GM18526 (cell line): ENCODE results near the gene SGMS1.

Experiments used
- POLR2A ChIP-seq: IDR thresholded peaks from 3 replicates; pipeline ENCODE4 v1.6.1; 2011; ENCODE audit not compliant: insufficient read length; ENCODE audit errors: extremely low read depth

The SGMS1 gene

DNA sequence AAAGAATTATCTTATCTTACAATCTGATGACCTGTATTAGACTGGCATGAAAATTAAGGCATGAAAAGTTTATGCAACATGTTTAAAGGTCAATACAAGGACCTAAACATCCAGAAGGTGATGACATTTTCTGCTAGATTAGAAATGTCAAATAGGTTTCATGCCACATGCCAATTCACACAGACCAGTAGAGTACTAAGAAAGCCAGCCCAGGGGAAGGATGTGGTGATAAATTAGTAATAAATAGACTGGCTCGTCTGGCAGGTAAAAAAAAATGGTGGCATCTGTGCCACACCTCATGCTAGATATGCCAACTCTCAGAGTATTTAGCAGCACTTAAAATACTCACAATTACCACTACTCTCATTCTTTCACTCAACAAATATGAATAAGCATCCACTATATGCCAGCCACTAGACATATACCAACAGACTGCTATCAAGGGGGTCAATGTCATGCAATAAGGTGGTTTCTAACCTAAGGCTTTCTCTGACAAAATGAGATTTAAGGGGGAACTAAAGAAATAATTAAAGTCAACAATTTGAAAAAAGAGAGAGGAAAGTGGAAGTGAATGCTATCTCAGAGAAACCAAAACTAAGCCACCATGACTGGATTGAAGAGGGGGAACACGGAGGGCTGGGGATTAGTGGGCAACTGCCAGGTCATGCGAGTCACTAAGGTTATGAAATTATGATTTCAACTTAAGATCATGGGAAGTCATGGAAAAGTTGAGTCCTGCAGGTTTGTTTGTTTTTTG is 83.5 kb downstream of the SGMS1 start:
- TF ChIP-seq POLR2A: no peak

GRCh38 chr10:50538555-50539398 is 85.0 kb downstream of the SGMS1 start:
- no peak for TF ChIP-seq POLR2A

DNA sequence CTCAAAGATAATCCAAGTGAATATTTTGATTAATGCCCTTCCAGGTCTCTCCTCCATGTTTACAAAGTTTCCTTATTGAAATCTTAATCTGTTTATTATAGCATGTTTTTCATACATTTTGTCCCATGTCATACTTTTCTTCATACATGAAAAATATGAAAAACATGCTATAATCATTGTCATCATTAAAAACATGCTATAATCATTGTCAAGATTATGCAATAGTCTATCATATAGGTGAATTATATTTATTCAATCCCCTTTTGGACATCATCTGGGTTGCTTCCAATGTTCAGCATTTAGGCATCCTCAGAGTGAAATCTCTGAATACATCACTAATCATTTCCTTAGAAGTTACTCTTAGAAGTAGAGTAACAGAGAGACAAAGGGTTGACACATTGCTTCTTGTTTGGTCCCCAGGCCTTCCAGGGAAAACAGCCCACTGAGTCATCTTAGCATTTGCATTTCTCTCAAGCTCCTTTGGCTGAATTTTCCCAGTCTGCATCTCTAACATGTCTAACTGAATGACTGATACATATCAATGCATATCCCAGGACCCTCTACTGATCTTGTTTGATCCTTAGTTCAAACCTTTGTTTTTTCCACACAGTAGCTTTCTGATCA is 87.0 kb downstream of the SGMS1 start:
- no peak for TF ChIP-seq POLR2A

GRCh38 chr10:50533296-50533695 is 90.5 kb downstream of the SGMS1 start:
- TF ChIP-seq POLR2A: no peak

- TF ChIP-seq POLR2A: no peak
Observed at GRCh38 chr10:50531388-50532077, 92.2 kb downstream of the SGMS1 start.

GRCh38 chr10:50529660-50530059 is 94.1 kb downstream of the SGMS1 start:
- no peak for TF ChIP-seq POLR2A

DNA sequence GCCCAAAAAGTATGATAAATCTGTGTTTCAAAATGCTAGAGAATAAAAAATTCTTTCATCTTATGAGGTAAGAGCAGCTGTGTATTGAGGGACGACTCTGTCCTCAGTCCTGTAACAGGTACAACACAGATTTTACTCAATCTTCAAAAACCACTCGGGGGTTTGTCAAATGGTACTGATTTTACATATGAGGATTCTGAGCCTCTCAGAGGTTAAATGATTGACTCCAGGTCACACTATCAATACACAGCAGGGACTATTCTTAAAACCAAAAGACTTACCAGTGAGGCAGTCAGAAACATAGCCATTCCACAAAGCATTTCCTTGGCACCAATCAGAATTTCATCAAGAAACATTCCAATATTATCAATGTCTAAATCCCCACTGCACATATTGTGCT is 95.5 kb downstream of the SGMS1 start:
- TF ChIP-seq POLR2A: no peak

DNA sequence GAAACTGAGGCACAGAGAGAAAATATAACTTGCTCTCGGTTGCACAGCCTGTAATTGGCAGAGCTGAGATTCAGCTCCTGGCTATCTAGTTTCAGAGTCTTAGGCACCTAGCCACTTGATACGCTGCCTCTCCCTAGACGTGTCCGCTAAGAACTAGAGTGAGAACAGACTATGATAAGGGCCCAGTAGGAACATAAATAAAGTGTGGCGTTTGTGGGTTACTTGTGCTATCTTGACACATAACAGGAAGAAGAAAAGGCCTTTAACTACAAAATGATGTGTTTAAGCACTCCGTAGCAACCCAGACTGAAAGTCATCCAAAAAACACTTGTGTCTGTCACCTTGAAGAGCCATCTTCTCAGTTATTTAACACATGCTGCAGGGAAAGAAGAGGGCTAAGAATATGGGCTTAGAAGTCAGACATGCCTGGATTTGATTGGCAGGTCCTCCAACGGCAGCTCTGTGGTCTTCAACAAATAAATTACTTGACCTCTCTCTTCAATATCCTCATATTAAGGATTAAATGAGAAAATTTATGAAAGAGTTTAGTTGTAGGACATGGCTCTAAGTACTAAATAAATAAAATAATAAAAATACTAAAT is 96.2 kb downstream of the SGMS1 start:
- no peak for TF ChIP-seq POLR2A

- no peak for TF ChIP-seq POLR2A
Observed at GRCh38 chr10:50526185-50526584, 97.6 kb downstream of the SGMS1 start.

- TF ChIP-seq POLR2A: no peak
Observed at GRCh38 chr10:50523357-50523756, 100.4 kb downstream of the SGMS1 start.

DNA sequence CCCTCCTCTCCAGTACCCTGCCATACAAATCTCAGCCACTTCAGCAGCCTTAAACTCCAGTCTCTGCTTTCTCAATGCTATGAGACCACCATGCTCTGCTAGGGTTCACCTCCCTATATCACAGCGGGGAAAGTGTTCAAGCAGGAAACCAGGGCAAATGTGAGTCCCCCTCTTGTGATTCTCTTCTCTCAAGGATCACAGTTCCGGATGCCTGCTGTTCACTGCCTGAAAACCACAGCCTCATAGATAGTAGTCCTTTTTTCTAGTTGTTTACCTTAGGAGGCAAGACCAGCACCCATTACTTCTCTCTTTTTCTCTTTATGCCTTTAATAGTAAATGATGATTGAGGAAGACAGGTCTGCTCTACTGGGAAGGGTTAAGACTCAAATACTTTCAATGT is 100.8 kb downstream of the SGMS1 start:
- no peak for TF ChIP-seq POLR2A

DNA sequence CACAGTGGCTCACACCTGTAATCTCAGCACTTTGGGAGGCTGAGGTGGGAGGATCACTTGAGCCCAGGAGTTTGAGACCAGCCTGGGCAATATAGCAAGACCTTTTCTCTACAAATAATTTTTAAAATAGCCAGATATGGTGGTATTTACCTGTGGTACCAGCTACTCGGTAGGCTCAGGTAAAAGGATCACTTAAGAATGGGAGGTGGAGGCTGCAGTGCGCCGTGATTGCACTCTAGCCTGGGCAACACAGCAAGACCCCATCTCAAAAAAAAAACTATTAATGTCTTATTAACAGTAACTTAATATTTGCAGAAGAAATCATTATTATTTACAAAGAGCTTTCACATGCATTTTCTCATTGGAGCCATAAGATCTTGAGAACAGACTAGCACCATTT is 103.6 kb downstream of the SGMS1 start:
- no peak for TF ChIP-seq POLR2A

DNA sequence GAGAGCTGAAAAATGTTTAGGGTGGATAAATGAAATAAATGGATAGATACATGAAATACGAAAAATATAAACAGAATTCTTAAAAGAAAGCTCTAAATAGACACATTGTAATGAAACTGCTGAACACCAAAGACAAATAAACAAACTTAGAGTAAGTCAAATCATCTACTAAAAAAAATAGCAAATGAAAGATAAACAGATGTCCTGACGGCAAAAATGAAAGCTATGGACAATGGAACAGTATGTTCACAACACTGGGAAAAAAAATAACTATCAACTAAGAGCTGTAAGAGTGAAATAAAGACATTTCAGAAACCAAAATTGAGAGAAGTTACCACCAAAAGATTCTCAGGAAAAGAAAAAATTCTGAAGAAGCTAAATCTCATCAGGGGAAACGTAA is 106.1 kb downstream of the SGMS1 start:
- TF ChIP-seq POLR2A: no peak

- TF ChIP-seq POLR2A: no peak
Observed at GRCh38 chr10:50516171-50516570, 107.6 kb downstream of the SGMS1 start.

DNA sequence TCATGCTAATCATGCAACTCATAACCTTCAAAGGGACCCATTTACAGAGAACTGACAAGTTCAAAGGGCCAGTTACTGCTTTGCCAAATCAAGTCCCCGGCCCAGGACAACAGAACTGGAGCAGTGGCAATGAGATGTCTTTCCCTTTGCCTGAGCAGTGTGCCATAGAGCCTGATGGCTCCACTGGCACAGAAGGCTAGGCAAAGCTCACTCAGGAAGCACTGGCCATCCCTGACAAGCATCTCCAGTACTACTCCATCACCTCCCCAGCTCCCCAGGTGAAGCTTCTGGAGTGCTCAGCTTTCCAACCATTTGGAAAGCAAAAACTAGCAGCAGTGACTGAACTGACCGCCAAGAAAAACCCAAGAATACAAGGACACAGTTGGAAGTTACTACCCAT is 108.3 kb downstream of the SGMS1 start:
- TF ChIP-seq POLR2A: no peak
